UCSD-AML1 (cell line): ENCODE data around the gene TSSK1B.
"Not testable (repeated sequence)": the region's sequence is repeated elsewhere in the genome, so short reads cannot be mapped to it uniquely, and the experiment has no call there.

Experiments
- DNase-seq: peaks from one replicate; lab custom pipeline; 2025; ENCODE audit not compliant: unreplicated experiment; lab: John Stamatoyannopoulos, UW

Gene TSSK1B

DNA sequence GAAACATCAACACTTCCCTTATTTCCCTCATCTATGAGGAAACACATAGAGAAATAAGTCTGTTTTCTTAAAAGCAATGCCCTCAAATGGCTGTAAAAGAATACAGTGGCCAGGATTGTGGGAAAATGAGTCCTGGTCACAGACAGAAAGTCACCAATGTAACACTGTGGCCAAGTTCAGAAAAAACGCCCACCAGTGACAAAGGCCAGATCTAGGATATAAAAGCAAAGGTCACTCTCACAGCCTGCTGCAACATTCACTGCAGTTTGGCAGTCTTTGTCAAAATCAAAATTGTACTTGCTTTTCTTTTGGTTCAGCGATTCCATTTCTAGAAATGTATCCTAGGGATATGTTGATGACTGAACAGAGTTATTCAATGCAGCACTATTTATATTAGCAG lies 30.5 kb downstream of the TSSK1B start:
- DNase-seq = no peak

DNA sequence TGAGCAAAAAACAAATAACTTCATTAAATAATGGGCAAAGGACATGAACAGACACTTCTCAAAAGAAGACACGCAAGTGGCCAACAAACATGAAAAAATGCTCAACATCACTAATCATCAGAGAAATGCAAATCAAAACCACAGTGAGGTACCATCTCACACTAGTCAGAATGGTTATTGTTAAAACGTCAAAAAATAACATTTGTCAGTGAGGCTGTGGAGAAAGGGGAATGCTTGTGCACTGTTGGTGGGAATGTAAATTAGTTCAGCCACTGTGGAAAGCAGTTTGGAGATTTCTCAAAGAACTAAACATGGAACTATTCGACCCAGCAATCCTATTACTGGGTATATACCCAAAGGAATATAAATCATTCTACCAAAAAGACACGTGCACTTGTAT lies 36.8 kb downstream of the TSSK1B start:
- not testable (repeated sequence) for DNase-seq

- DNase-seq = no peak
These were observed 37.7 kb downstream of the TSSK1B start for GRCh38 chr5:113397046-113397445.

DNA sequence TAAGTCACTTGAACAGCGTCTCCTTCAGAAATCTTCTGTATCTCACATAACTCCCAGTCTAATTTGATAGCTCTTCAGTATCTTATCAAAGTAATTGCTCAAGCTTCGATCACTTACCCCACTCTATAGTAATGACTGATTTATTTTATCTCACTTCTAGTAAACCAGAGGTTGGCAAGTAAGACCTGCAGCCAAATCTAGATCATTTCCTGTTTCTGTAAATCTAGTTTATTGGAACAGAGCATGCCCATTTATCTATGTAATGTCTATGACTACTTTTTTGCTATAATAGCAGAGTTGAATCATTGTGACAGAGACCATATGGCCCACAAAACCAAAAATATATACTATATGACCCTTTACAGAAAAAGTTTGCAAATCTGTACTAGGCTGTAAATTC lies 40.1 kb downstream of the TSSK1B start:
- DNase-seq = no peak

- DNase-seq = no peak
These were observed 44.6 kb downstream of the TSSK1B start for GRCh38 chr5:113390224-113390623.

GRCh38 chr5:113389116-113389515 lies 45.7 kb downstream of the TSSK1B start:
- DNase-seq = no peak

GRCh38 chr5:113387844-113388243 lies 46.9 kb downstream of the TSSK1B start:
- no peak for DNase-seq

DNA sequence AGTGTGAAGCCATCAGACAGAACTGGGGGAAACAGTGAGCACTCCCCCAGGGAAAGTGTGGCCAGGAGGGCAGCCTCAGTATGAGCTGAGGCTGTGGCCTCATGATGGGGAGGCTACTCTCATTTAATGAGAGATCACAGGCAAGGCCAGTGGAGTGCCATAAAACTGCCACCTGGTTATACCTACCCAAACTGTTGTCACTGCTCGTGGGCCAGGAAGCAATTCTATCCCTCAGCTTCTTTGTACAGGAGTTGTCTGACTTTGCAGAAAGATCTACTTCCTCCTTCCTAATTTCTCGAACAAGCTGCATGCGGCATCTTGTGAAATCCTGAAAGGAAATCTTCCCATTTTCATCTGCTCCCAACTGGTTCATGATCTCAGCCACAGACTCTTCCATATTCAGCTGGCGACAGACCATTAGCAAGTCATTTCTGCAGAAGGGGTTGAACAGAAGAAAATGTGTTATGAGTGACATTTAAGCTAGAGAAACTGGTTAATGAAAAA lies 50.0 kb downstream of the TSSK1B start:
- no peak for DNase-seq

GRCh38 chr5:113382731-113383130 lies 52.1 kb downstream of the TSSK1B start:
- no peak for DNase-seq
